Stimulated activated CD4-positive, alpha-beta T cell treated with anti-CD3 and anti-CD28 coated beads, Interleukin-2, amount 100 ng/mL, for 48 hours (primary cell): ENCODE results near the gene SSH3.

Experiments used
- DNase-seq, 2 donors: peaks; one replicate each; pipeline ENCODE4 v3.0.0-alpha.2; 2020

SSH3 gene

GRCh38 chr11:67295846-67296245 lies 7.5 kb upstream of the SSH3 start:
- no peak for DNase-seq

DNA sequence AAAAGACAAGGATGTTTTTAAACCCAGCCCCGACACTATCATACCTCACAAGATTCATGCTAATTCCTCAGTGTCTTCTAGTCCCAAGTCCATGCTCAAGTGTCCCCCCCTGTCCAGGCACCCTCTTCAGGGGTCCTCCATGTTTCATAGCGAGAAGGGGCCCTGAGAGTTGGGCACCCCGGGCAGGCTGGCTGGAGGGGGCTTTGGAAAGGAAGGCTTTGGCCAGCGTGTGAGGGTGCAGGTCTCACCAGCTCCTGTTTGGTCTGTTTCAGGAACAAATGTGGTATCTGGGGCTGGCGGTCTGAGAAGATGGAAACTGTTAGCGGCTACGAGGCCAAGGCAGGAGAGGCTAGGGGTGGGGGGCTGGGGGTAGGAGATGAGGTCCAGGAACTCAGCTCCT lies 4.5 kb upstream of the SSH3 start:
- DNase-seq: no peak

- DNase-seq: no peak
These were observed 3.7 kb upstream of the SSH3 start for GRCh38 chr11:67299471-67300191.

- DNase-seq: no peak
These were observed 3.0 kb upstream of the SSH3 start for GRCh38 chr11:67300256-67300755.

GRCh38 chr11:67300756-67301312 lies 2.5 kb upstream of the SSH3 start:
- DNase-seq: no peak

DNA sequence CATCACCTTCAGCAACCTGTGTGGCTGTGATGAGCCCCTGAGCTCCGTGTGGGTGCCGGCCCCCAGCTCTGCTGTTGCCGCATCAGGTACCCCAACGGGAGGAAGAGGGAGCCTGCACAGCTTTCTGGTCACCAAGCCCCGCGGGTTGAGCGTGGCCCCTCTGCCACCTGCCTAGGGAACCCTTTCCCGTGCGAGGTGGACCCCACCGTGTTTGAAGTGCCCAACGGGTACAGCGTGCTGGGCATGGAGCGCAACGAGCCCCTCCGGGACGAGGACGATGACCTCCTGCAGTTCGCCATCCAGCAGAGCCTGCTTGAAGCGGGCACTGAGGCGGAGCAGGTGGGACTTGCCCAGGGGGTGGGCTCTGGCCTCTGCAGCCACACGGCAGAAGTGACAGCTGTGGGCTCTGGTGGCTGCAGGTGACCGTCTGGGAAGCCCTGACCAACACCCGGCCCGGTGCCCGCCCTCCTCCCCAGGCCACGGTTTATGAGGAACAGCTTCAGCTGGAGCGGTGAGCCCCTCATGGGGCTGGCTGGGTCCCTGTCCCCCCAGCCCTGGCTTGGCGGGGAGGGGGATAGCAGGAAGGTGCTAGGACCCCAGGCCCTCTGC lies 1.9 kb upstream of the SSH3 start:
- no peak for DNase-seq

DNA sequence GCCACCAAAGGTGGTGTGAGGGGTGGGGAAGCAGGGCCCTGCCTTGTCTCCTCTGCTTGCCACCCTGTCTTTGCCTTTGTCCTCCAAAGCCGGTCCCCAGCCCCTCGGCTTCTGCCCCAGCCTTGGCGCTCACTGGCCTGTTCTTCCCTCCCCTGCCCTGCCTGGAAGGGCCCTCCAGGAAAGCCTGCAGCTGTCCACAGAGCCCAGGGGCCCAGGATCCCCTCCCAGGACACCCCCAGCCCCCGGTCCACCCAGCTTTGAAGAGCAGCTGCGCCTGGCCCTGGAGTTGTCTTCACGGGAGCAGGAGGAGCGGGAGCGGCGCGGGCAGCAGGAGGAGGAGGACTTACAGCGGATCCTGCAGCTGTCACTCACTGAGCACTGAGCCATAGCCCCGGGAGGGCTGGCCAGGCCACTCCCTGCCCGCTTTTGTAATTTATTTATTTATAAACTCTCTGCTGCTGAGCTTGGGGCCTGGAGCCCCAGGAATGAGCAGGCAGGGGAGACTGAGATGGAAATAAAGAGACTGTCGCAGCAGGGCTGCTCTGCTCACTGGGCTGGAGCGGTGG lies 1.3 kb upstream of the SSH3 start:
- DNase-seq: no peak

- no peak for DNase-seq
These were observed 679 bp upstream of the SSH3 start for GRCh38 chr11:67302571-67303131.

GRCh38 chr11:67303835-67304411 lies 593 bp downstream of the SSH3 start:
- DNase-seq: no peak

- DNase-seq: no peak
These were observed 1.3 kb downstream of the SSH3 start for GRCh38 chr11:67304511-67305113.

- DNase-seq: no peak
These were observed 3.6 kb downstream of the SSH3 start for GRCh38 chr11:67306769-67307544.

GRCh38 chr11:67307545-67308001 lies 4.2 kb downstream of the SSH3 start:
- DNase-seq: no peak

- DNase-seq: no peak
These were observed 4.9 kb downstream of the SSH3 start for GRCh38 chr11:67308031-67308866.

- no peak for DNase-seq
These were observed 5.8 kb downstream of the SSH3 start for GRCh38 chr11:67309166-67309565.

DNA sequence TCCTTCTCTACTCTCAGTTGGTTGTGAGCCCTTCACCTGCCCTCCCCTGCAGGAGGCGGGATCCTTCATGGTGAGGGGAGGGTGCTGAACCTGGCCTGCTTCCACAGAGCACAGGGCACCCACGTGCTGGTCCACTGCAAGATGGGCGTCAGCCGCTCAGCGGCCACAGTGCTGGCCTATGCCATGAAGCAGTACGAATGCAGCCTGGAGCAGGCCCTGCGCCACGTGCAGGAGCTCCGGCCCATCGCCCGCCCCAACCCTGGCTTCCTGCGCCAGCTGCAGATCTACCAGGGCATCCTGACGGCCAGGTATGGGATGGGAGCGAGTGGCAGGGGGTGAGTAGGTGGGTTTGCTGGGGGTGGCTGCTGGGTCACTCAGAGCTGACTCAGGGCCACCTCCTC lies 6.3 kb downstream of the SSH3 start:
- DNase-seq: no peak

- no peak for DNase-seq
These were observed 7.1 kb downstream of the SSH3 start for GRCh38 chr11:67310246-67311050.

GRCh38 chr11:67311051-67311555 lies 7.8 kb downstream of the SSH3 start:
- no peak for DNase-seq

- DNase-seq: no peak
These were observed 8.3 kb downstream of the SSH3 start for GRCh38 chr11:67311556-67312082.

DNA sequence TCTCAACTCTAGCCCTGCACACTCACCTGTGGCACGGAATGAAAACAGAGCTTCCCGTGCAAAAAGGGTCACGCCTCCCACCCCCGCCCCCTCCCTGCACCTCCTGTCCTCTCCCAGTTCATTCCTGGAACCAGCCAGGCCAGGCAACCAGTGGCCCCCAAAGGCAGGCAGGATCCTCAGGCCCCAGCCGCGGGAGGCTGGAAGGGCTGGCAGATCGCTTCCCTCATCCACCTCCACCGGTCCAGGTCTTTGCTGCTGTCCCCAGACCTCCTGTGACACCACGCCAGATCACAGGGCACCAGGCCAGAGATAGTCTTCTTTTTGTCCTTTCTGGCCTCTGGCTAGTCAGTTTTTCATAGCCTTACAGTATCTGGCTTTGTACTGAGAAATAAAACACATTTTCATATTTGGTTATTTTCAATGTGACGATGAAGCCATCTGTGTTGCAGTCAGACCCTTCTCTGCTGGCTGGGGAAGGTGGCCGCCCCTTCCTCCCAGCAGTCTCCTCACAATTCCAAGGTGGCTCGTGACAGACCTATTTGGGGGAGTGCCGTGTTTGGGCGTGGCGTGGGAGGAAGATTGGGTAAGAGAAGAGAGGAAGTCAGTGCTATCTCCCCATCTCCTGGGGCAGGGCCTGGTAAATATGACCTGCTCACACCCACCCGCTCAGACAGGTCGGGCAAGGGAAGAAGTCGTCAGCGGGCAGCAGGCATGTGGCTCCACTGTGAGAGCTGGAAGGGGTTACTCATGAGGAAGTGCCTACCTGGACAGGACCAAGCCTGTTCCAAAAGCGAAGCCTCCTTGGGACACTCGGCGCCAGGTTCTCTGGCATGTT lies 9.1 kb downstream of the SSH3 start:
- no peak for DNase-seq
